HG03342 (cell line): ENCODE measurements around the gene ROR2.

Source experiments
- ATAC-seq: cut with Tn5 transposase; IDR thresholded peaks from one replicate; pipeline ENCODE4 v1.9.1; 2021; ENCODE audit warnings: mild to moderate bottlenecking, moderate library complexity; ENCODE audit not compliant: unreplicated experiment

The ROR2 gene

GRCh38 chr9:91824151-91824550 lies 125.9 kb downstream of the ROR2 start:
- no peak for ATAC-seq

- ATAC-seq, result no peak
Observed at GRCh38 chr9:91820949-91821880, 128.8 kb downstream of the ROR2 start.

- no peak for ATAC-seq
Observed at GRCh38 chr9:91820126-91820750, 129.8 kb downstream of the ROR2 start.

GRCh38 chr9:91818647-91819403 lies 131.2 kb downstream of the ROR2 start:
- no peak for ATAC-seq

- ATAC-seq, result no peak
Observed at GRCh38 chr9:91818225-91818585, 131.8 kb downstream of the ROR2 start.

- no peak for ATAC-seq
Observed at GRCh38 chr9:91817493-91818224, 132.4 kb downstream of the ROR2 start.

- no peak for ATAC-seq
Observed at GRCh38 chr9:91817106-91817492, 132.9 kb downstream of the ROR2 start.

- no peak for ATAC-seq
Observed at GRCh38 chr9:91816356-91816755, 133.7 kb downstream of the ROR2 start.

- ATAC-seq, result no peak
Observed at GRCh38 chr9:91815896-91816295, 134.1 kb downstream of the ROR2 start.

GRCh38 chr9:91814753-91815152 lies 135.3 kb downstream of the ROR2 start:
- no peak for ATAC-seq

GRCh38 chr9:91814201-91814600 lies 135.8 kb downstream of the ROR2 start:
- ATAC-seq, result no peak

GRCh38 chr9:91813176-91813795 lies 136.7 kb downstream of the ROR2 start:
- ATAC-seq, result no peak

GRCh38 chr9:91812191-91812590 lies 137.8 kb downstream of the ROR2 start:
- no peak for ATAC-seq

GRCh38 chr9:91811024-91811909 lies 138.8 kb downstream of the ROR2 start:
- ATAC-seq, result no peak

GRCh38 chr9:91810286-91810905 lies 139.6 kb downstream of the ROR2 start:
- ATAC-seq, result no peak

GRCh38 chr9:91809581-91810285 lies 140.3 kb downstream of the ROR2 start:
- ATAC-seq, result no peak

- no peak for ATAC-seq
Observed at GRCh38 chr9:91807643-91808246, 142.3 kb downstream of the ROR2 start.

GRCh38 chr9:91805031-91805430 lies 145.0 kb downstream of the ROR2 start:
- no peak for ATAC-seq
